ENCODE measurements around the gene ARL6IP1. TPM values are rescaled to one million over a fixed set of nuclear protein-coding genes. Genes with fewer than 3 reads are reported as not detected.

The ARL6IP1 gene
- total RNA-seq, 1 donor: 240 TPM

DNA sequence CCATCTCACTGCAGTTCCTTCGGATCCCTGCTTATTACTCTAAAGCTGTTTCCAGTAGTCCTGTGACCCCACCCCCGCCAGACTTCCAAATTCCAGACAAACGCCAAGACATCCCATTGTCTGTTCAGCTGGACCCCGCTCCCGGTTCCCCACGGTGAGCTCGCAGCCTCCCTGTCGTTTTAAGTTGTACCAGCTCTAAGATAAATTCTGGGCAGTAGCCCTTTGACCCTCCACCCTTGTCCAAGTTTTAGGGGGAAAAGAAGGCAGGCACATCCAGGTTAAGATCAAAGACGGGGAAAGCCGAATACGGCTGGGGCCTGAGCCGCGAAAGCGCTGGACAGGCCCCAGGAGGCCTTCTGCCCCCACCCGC lies 589 bp downstream of the ARL6IP1 start:
- peak overlapping the region; percentile 86 for H3K4me3 ChIP-seq (ENCODE audit: low read depth, low read length)
- peak; percentile 20 for DNase-seq (ENCODE audit: low read depth)
- TF ChIP-seq, protein P1, sequence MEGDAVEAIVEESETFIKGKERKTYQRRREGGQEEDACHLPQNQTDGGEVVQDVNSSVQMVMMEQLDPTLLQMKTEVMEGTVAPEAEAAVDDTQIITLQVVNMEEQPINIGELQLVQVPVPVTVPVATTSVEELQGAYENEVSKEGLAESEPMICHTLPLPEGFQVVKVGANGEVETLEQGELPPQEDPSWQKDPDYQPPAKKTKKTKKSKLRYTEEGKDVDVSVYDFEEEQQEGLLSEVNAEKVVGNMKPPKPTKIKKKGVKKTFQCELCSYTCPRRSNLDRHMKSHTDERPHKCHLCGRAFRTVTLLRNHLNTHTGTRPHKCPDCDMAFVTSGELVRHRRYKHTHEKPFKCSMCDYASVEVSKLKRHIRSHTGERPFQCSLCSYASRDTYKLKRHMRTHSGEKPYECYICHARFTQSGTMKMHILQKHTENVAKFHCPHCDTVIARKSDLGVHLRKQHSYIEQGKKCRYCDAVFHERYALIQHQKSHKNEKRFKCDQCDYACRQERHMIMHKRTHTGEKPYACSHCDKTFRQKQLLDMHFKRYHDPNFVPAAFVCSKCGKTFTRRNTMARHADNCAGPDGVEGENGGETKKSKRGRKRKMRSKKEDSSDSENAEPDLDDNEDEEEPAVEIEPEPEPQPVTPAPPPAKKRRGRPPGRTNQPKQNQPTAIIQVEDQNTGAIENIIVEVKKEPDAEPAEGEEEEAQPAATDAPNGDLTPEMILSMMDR (IDR thresholded peaks at IDR 0.05; ENCODE audit: insufficient read depth, low read length): no peak

DNA sequence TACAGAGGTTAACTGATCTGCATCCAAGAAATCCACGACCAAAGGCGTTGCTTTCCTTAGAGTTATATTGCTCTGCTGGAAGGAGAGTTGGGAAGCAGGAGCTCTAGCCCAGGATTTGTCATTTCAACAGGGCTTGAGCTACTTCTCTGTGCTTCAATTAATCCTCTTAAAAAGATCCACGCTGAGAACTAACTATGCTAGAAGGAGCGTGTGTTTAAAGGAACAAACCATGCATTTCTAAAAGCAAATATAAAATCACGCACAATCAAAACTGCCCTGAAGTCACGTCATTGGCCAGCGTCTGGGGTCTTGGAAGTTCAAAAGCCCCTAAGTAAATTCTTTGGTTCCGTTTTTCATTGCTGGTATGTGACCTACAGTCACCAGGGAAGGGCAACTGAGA lies 1.1 kb downstream of the ARL6IP1 start:
- H3K4me3 ChIP-seq (ENCODE audit: low read depth, low read length): peak overlapping the region; percentile 86
- TF ChIP-seq, protein P1 (IDR thresholded peaks at IDR 0.05; ENCODE audit: insufficient read depth, low read length): no peak
- DNase-seq (ENCODE audit: low read depth): peak; percentile 20

DNA sequence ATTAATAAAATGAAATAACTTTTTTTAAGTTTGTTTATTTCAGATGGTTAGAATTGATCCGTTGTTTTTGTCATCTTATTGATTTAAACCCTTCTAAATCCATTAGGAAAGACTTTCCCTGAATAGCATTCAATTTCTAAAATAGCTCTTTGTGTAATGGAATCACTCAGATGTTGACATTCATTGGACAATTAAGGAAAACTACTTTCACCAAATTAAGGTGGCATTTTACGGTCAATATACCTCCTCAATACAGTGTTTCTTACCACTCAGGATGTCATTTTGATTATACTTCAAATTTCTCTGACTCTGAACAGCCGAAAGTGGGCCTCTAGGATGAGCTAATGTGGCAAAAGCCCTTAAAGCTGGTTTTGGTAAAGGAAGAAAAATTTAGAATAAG lies 1.8 kb downstream of the ARL6IP1 start:
- no peak for DNase-seq (ENCODE audit: low read depth)
- H3K4me3 ChIP-seq (ENCODE audit: low read depth, low read length): peak overlapping the region; percentile 86
- TF ChIP-seq, protein P1 (IDR thresholded peaks at IDR 0.05; ENCODE audit: insufficient read depth, low read length): no peak

DNA sequence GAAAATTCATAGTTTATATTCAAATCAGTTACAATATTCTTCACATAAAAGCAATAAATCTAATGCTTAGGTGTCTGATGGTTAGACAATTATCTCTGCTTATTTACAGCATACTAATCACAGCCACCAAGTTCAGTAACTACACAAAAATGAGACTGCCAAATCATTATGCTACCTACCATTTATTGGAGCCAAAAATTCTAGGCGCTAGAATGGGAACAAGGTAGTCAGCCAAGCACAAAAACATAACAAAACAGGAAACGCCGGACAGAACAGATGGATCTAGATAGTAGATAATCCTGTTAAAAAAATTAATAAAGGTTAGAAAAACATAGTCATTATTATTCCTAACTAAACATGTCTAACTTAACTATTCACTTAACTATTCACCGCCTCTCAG lies 3.6 kb downstream of the ARL6IP1 start:
- no peak for DNase-seq (ENCODE audit: low read depth)
- H3K4me3 ChIP-seq (ENCODE audit: low read depth, low read length): no peak overlapping the region
- TF ChIP-seq, protein P1 (IDR thresholded peaks at IDR 0.05; ENCODE audit: insufficient read depth, low read length): no peak

DNA sequence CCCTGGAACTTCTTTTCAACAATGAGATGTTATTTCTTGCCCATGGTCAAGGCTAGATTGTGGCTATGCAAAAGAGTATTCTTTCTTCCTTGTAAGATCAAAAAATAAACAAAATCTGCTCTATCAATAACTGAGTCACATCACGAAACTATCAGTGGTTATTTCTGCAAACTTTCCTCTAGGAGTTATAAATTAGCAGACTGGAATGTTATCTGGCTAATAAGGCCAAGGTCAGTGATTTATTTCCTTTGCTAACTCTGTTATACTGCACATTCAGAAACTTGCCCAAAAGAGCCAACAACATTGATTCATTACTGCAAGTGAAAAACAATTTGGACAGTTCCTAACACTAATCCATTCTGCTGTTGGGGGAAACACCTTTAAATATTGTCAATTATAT lies 5.0 kb downstream of the ARL6IP1 start:
- no peak overlapping the region for H3K4me3 ChIP-seq (ENCODE audit: low read depth, low read length)
- TF ChIP-seq, protein P1 (IDR thresholded peaks at IDR 0.05; ENCODE audit: insufficient read depth, low read length): no peak
- DNase-seq (ENCODE audit: low read depth): no peak

DNA sequence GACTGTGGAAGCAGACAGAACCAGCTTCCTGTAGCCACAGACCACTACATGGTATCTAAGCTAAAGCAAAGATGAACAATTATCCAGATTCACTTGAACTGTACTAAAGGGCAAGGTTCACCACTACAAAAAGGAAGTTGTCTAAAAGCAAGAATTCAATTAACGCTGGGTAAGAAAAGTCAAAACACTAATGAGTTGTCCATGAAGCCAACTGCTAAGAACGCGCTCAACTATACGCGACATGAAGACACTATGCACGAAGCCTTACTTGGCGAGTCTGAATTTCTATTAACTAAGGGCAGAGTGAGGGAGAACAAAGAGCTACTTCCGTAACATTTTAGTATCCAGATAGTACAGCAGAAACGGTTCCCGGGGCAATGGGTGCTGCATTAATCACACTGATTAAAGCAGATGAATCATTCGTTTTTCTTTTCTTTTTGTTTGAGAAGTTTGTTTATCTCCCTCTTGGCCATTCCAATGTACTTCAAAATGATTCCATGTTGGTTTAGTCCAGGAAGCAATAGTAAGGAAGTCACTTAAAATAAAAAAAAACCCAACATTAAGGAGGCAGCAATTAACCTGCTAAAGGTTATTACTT lies 8.4 kb downstream of the ARL6IP1 start:
- no peak overlapping the region for H3K4me3 ChIP-seq (ENCODE audit: low read depth, low read length)
- TF ChIP-seq, protein P1 (IDR thresholded peaks at IDR 0.05; ENCODE audit: insufficient read depth, low read length): no peak
- no peak for DNase-seq (ENCODE audit: low read depth)
